HUDEP-2 (cell line): ENCODE data around the gene NR2F1-AS1.
"Not testable (repeated sequence)": the region's sequence is repeated elsewhere in the genome, so short reads cannot be mapped to it uniquely, and the experiment has no call there.

Experiments
- DNase-seq, 76 experiments: peaks; one replicate each; lab custom pipeline; 2025; ENCODE audit not compliant: unreplicated experiment in 76 of 76; lab: John Stamatoyannopoulos, UW

The NR2F1-AS1 gene

DNA sequence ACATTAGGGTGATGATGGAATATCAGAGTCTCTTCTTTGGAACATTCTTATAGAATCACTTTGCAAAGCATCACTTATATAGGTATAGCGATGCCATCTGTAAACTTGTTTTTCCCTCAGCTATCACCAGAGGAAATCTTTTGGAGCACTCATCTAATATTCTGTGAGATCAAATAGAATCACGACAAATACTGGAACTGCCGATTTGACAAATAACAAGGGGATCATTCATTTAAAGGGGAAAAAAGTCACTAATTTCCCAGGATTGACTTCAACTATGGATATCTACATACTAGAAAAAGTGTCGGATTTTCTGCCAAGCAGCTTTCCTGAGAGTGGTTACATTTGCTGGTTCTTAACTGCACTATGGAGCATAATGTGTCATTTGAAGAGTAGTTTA lies 178.6 kb downstream of the NR2F1-AS1 start:
- DNase-seq, result no peak

GRCh38 chr5:93401634-93402213 lies 179.3 kb downstream of the NR2F1-AS1 start:
- DNase-seq, result no peak

DNA sequence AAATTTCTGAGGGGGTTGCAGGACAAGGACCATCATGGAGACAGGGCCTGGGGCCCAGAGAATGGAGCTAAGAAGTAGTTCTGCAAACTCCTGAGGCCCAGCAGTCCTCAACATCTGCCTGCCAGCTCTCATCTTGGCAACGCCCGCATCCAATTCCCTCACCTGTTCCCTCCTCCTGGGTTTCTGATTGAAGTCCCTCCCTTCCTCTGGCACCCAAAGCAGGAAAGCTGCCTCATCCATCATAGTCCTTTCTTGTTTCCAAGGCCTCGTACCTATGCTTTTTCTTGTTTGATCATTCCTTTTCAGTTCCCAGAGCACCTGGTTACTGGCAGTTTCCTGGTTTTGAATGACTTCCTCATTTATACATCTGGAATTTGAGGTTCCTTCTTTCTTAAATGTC lies 181.3 kb downstream of the NR2F1-AS1 start:
- no peak for DNase-seq

DNA sequence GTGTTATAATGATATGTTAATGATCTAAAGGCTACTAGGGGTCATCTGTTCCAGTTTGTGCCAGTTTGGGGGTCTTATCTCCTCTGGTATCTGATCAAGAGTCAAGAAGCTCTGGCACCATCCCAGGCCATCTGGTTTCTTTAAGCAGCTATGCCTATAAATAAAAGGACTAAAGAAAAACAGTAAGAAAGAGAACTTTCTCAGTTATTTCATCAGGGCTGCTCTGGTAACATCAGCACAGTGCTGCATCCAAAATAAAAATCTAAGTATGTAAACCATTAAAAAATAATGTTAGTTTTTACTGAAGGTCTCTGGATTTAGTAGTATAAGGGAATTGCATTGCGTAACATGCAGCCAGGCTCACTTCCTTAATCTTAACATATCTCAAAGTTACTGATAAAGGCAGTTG lies 185.0 kb downstream of the NR2F1-AS1 start:
- DNase-seq, result no peak

GRCh38 chr5:93395010-93395409 lies 186.0 kb downstream of the NR2F1-AS1 start:
- DNase-seq, result no peak

GRCh38 chr5:93394301-93394700 lies 186.7 kb downstream of the NR2F1-AS1 start:
- no peak for DNase-seq

- DNase-seq, result not testable (repeated sequence)
Measured at GRCh38 chr5:93391169-93391568, 189.8 kb downstream of the NR2F1-AS1 start.

GRCh38 chr5:93385655-93386054 lies 195.4 kb downstream of the NR2F1-AS1 start:
- no peak for DNase-seq

GRCh38 chr5:93384995-93385394 lies 196.0 kb downstream of the NR2F1-AS1 start:
- DNase-seq, result no peak

- no peak for DNase-seq
Measured at GRCh38 chr5:93384026-93384425, 197.0 kb downstream of the NR2F1-AS1 start.

- DNase-seq, result no peak
Measured at GRCh38 chr5:93382188-93382825, 198.7 kb downstream of the NR2F1-AS1 start.

DNA sequence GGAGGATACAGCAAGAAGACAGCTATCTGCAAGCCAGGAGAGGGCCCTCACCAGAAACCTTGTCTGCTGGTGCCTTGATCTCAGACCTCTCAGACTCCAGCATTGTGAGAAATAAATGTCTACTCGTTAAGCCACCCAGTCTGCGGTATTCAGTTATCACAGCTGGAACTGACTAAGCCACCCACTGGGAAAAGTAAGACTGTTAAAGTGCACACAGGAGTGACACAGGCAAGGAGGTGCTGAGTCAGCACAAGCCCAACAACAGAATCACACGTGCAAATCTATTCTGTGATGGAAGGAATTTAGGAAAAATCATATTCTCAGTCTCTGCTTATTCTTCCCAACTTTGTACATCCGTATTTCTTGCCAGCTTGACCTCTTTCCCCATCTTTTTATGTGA lies 200.0 kb downstream of the NR2F1-AS1 start:
- DNase-seq, result no peak

- no peak for DNase-seq
Measured at GRCh38 chr5:93378073-93378472, 202.9 kb downstream of the NR2F1-AS1 start.

GRCh38 chr5:93371893-93372292 lies 209.1 kb downstream of the NR2F1-AS1 start:
- DNase-seq, result no peak

DNA sequence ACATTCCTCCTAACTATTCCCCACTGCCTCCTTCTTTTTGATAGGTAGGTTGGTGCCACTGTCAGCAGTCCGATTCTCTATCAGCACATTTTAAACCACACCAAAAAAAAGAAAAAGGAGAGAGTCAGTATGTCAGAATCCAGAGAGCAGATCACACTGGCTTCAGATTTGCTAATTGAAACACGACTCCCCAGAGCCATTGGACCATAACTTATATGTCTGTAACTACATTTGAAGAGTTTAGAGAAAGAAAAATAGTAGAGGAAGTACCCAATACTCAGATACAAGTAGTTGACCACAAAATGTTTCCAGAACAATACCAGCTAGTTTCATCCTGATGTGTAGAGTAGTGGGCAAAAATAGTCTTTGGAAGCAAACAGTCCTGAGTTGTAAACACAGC lies 216.6 kb downstream of the NR2F1-AS1 start:
- no peak for DNase-seq

DNA sequence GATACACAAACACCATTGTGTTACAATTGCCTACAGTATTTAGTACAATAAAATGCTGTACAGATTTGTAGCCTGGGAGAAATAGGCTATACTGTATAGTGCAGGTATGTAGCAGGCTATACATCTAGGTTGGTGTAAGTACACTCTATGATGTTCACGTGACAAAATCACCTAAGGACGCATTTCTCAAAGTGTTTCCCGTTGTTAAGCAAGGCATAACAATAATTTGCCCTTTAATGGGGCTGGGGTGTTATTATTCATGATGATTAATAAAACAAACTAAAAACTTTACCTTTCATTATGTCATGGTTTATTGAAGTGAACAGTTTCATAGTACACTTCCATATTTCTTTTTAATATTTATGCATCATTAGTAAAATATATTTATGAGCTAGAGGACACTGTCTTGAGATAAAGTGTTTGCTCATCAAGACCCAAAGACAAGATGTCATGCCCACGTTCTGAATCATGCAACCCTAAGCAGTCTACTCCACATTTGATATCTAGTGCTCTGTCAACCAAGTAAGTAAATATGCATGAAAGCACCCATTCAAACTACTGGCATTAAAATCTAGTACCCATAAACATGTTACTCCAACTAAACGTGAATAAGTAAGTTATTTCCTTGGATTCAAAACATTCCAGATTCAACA lies 220.5 kb downstream of the NR2F1-AS1 start:
- DNase-seq, result no peak

- DNase-seq, result no peak
Measured at GRCh38 chr5:93359960-93360305, 221.1 kb downstream of the NR2F1-AS1 start.
